GM19324 (cell line): ENCODE results near the gene TP53I11.

ENCODE experiments used
- ATAC-seq: cut with Tn5 transposase; IDR thresholded peaks from one replicate; pipeline ENCODE4 v1.9.1; 2021; ENCODE audit warnings: mild to moderate bottlenecking, moderate library complexity; ENCODE audit not compliant: unreplicated experiment, low FRiP score

Gene TP53I11

GRCh38 chr11:44950625-44951476 is at the start of gene TP53I11:
Gene TP53I11, minus strand, starts transcription at chr11:44950883. Its CDS starts 12,548 bp downstream, at chr11:44938335.
- no peak for ATAC-seq

GRCh38 chr11:44999068-44999467 is 48.4 kb upstream of the TP53I11 start:
- no peak for ATAC-seq

GRCh38 chr11:44998051-44998450 is 47.4 kb upstream of the TP53I11 start:
- no peak for ATAC-seq

GRCh38 chr11:44997566-44997965 is 46.9 kb upstream of the TP53I11 start:
- no peak for ATAC-seq

GRCh38 chr11:44994753-44995152 is 44.1 kb upstream of the TP53I11 start:
- no peak for ATAC-seq

- no peak for ATAC-seq
These were observed 43.5 kb upstream of the TP53I11 start for GRCh38 chr11:44993971-44994704.

GRCh38 chr11:44992774-44993173 is 42.1 kb upstream of the TP53I11 start:
- no peak for ATAC-seq

GRCh38 chr11:44992181-44992582 is 41.5 kb upstream of the TP53I11 start:
- no peak for ATAC-seq

- ATAC-seq: no peak
These were observed 40.0 kb upstream of the TP53I11 start for GRCh38 chr11:44990665-44991064.

- no peak for ATAC-seq
These were observed 39.3 kb upstream of the TP53I11 start for GRCh38 chr11:44989831-44990566.

- no peak for ATAC-seq
These were observed 38.4 kb upstream of the TP53I11 start for GRCh38 chr11:44988981-44989635.

GRCh38 chr11:44988111-44988510 is 37.4 kb upstream of the TP53I11 start:
- no peak for ATAC-seq

GRCh38 chr11:44987506-44987905 is 36.8 kb upstream of the TP53I11 start:
- no peak for ATAC-seq

GRCh38 chr11:44986315-44986714 is 35.6 kb upstream of the TP53I11 start:
- no peak for ATAC-seq

- ATAC-seq: no peak
These were observed 35.0 kb upstream of the TP53I11 start for GRCh38 chr11:44985721-44986120.

- ATAC-seq: no peak
These were observed 33.1 kb upstream of the TP53I11 start for GRCh38 chr11:44983786-44984185.

GRCh38 chr11:44982496-44983062 is 31.9 kb upstream of the TP53I11 start:
- no peak for ATAC-seq

GRCh38 chr11:44980533-44981427 is 30.1 kb upstream of the TP53I11 start:
- ATAC-seq: no peak
